HG02623 (cell line): ENCODE data around the gene ZNF280A.
"Not testable (repeated sequence)": the region's sequence is repeated elsewhere in the genome, so short reads cannot be mapped to it uniquely, and the experiment has no call there.

ENCODE experiments used
- ATAC-seq: cut with Tn5 transposase; IDR thresholded peaks from one replicate; pipeline ENCODE4 v1.9.1; 2021; ENCODE audit warnings: moderate library complexity; ENCODE audit not compliant: unreplicated experiment

The ZNF280A gene

GRCh38 chr22:22474733-22475132 lies 45.3 kb downstream of the ZNF280A start:
- no peak for ATAC-seq

- not testable (repeated sequence) for ATAC-seq
Observed at GRCh38 chr22:22471104-22471503, 49.0 kb downstream of the ZNF280A start.

GRCh38 chr22:22469527-22469926 lies 50.5 kb downstream of the ZNF280A start:
- ATAC-seq = no peak

- not testable (repeated sequence) for ATAC-seq
Observed at GRCh38 chr22:22468794-22469469, 51.1 kb downstream of the ZNF280A start.

GRCh38 chr22:22467112-22467511 lies 53.0 kb downstream of the ZNF280A start:
- ATAC-seq = no peak

- ATAC-seq = no peak
Observed at GRCh38 chr22:22465782-22466181, 54.3 kb downstream of the ZNF280A start.

GRCh38 chr22:22465094-22465602 lies 54.9 kb downstream of the ZNF280A start:
- no peak for ATAC-seq

- no peak for ATAC-seq
Observed at GRCh38 chr22:22464541-22465054, 55.5 kb downstream of the ZNF280A start.

GRCh38 chr22:22463855-22464540 lies 56.1 kb downstream of the ZNF280A start:
- no peak for ATAC-seq
